ENCODE measurements around the gene ADA.

GRCh38 chr20:44632103-44632752, 19.3 kb downstream of the ADA start:
- TF ChIP-seq CTCF (IDR thresholded peaks at IDR 0.05) (no peak), SMC3 (IDR thresholded peaks at IDR 0.05; ENCODE audit: low read depth, low read length) (no peak), TCF12 (IDR thresholded peaks at IDR 0.05) (no peak), TEAD4 (IDR thresholded peaks at IDR 0.05; ENCODE audit: borderline replicate concordance, insufficient read depth) (no peak), EP300 (IDR thresholded peaks at IDR 0.05; ENCODE audit: borderline replicate concordance in 1 of 2, low read depth in 1 of 2, low read length in 1 of 2) (no peak), POLR2AphosphoS5 (IDR thresholded peaks at IDR 0.05; ENCODE audit: low read depth, low read length) (no peak), FOXM1 (IDR thresholded peaks at IDR 0.05; ENCODE audit: low read depth) (no peak), JUND (IDR thresholded peaks at IDR 0.05) (no peak)

All from SK-N-SH (cell line).